Kidney epithelial cell (primary cell): ENCODE data around the gene CLOCK. TPM values are rescaled to one million over a fixed set of nuclear protein-coding genes. Genes with fewer than 3 reads are reported as not detected.

Experiments used
- DNase-seq: peaks from one replicate; pipeline ENCODE4 v3.0.0-alpha.2; 2010; ENCODE audit warnings: low read depth
- H3K27me3 ChIP-seq: 2 replicates; pipeline ENCODE4 v1.6.0; 2011; ENCODE audit warnings: low read length; ENCODE audit not compliant: control insufficient read depth, insufficient read depth
- H3K36me3 ChIP-seq: 2 replicates; pipeline ENCODE4 v1.5.1; 2011; ENCODE audit warnings: low read length; ENCODE audit not compliant: control insufficient read depth, insufficient read depth
- H3K4me3 ChIP-seq: 2 replicates; pipeline ENCODE4 v1.5.1; 2011; ENCODE audit warnings: low read depth, mild to moderate bottlenecking, control low read depth, low read length
- CTCF ChIP-seq: IDR thresholded peaks from 2 replicates; pipeline ENCODE4 v1.5.1; 2011; ENCODE audit warnings: mild to moderate bottlenecking, moderate library complexity, low read length, control low read depth, inconsistent platforms; ENCODE audit not compliant: insufficient read depth, poor library complexity, severe bottlenecking
- total RNA-seq: library from RNA; depleted of rRNA; stranded (reverse); fragments of >200 nt; gene quantifications from 2 replicates; pipeline ENCODE4 v1.2.3, GENCODE V29; 2015

Gene CLOCK
- total RNA-seq, 1 donor from 2014 or later, result 14.4 TPM

GRCh38 chr4:55381502-55381901, 165.2 kb downstream of the CLOCK start:
- no peak for DNase-seq
- H3K27me3 ChIP-seq, result no peaks in the 10 kb centered on the region
- no peak overlapping the region for H3K4me3 ChIP-seq
- TF ChIP-seq CTCF, result no peak
- H3K36me3 ChIP-seq, result no peaks in the 10 kb centered on the region

GRCh38 chr4:55380576-55380975, 166.1 kb downstream of the CLOCK start:
- TF ChIP-seq CTCF, result no peak
- Histone ChIP-seq H3K27me3 (no peaks in the 10 kb centered on the region), H3K4me3 (no peak overlapping the region), H3K36me3 (no peaks in the 10 kb centered on the region)
- DNase-seq, result no peak

GRCh38 chr4:55378617-55379467, 167.9 kb downstream of the CLOCK start:
- H3K4me3 ChIP-seq, result no peak overlapping the region
- no peaks in the 10 kb centered on the region for H3K36me3 ChIP-seq
- H3K27me3 ChIP-seq, result no peaks in the 10 kb centered on the region
- no peak for TF ChIP-seq CTCF
- DNase-seq, result no peak

Other genes starting within 250 kb of the CLOCK start
- 10.0 and 14.3 TPM in 2 replicates for gene SRD5A3, start 200.7 kb downstream of the CLOCK start, total RNA-seq
- gene TMEM165, start 151.0 kb downstream of the CLOCK start, total RNA-seq, result 129 and 159 TPM in 2 replicates
- gene PDCL2, start 45.3 kb upstream of the CLOCK start, total RNA-seq, result not detected in 2 replicates
- gene NMU, start 89.4 kb upstream of the CLOCK start, total RNA-seq, result 0.55 and 0.71 TPM in 2 replicates